Nephron progenitor cell (in vitro differentiated cells): Measurements from ENCODE around the gene C20orf204.

ENCODE experiments used
- DNase-seq: peaks from one replicate; pipeline ENCODE4 v3.0.0; 2021
- H3K27ac Mint-ChIP-seq: 2 replicates; pipeline ENCODE4 v1.8.0; 2021; ENCODE audit warnings: mild to moderate bottlenecking, moderate library complexity, mixed read lengths
- H3K27me3 Mint-ChIP-seq: 2 replicates; pipeline ENCODE4 v1.8.0; 2021; ENCODE audit warnings: mild to moderate bottlenecking, low read depth, mixed read lengths; ENCODE audit not compliant: poor library complexity
- H3K36me3 Mint-ChIP-seq: 2 replicates; pipeline ENCODE4 v1.8.0; 2021; ENCODE audit warnings: low read depth, mixed read lengths
- H3K4me1 Mint-ChIP-seq: 2 replicates; pipeline ENCODE4 v1.8.0; 2021; ENCODE audit warnings: mixed read lengths
- H3K4me3 Mint-ChIP-seq: 2 replicates; pipeline ENCODE4 v1.8.0; 2021; ENCODE audit warnings: mild to moderate bottlenecking, moderate library complexity, mixed read lengths
- H3K9me3 Mint-ChIP-seq: 2 replicates; pipeline ENCODE4 v1.8.0; 2021; ENCODE audit warnings: mild to moderate bottlenecking, moderate library complexity, mixed read lengths
- CTCF ChIP-seq: fragments of 200-600 bp; sonication (generic); IDR thresholded peaks from 2 replicates; pipeline ENCODE4 v1.5.0; 2021; ENCODE audit warnings: antibody characterized with exemption

C20orf204 gene

GRCh38 chr20:64074963-64075362 lies 39.0 kb downstream of the C20orf204 start:
- Mint-ChIP-seq H3K4me3 (no peak overlapping the region), H3K9me3 (no peaks in the 10 kb centered on the region), H3K36me3 (no peaks in the 10 kb centered on the region), H3K27me3 (no peaks in the 10 kb centered on the region), H3K4me1 (peaks cover 13% of the 10 kb centered on the region), H3K27ac (no peak overlapping the region)
- TF ChIP-seq CTCF = no peak
- no peak for DNase-seq

- Mint-ChIP-seq H3K27ac (no peak overlapping the region), H3K4me3 (no peak overlapping the region), H3K27me3 (no peaks in the 10 kb centered on the region), H3K4me1 (peaks cover 17% of the 10 kb centered on the region), H3K9me3 (no peaks in the 10 kb centered on the region), H3K36me3 (no peaks in the 10 kb centered on the region)
- no peak for TF ChIP-seq CTCF
- no peak for DNase-seq
Observed at GRCh38 chr20:64075556-64075955, 39.6 kb downstream of the C20orf204 start.

- H3K9me3 Mint-ChIP-seq = no peaks in the 10 kb centered on the region
- peaks cover 7% of the 10 kb centered on the region for H3K27me3 Mint-ChIP-seq
- DNase-seq = no peak
- H3K4me3 Mint-ChIP-seq = no peak overlapping the region
- no peaks in the 10 kb centered on the region for H3K36me3 Mint-ChIP-seq
- no peak for TF ChIP-seq CTCF
- no peak overlapping the region for H3K27ac Mint-ChIP-seq
- peaks cover 21% of the 10 kb centered on the region for H3K4me1 Mint-ChIP-seq
Observed at GRCh38 chr20:64076061-64076997, 40.3 kb downstream of the C20orf204 start.

- H3K9me3 Mint-ChIP-seq = no peaks in the 10 kb centered on the region
- H3K36me3 Mint-ChIP-seq = no peaks in the 10 kb centered on the region
- H3K27ac Mint-ChIP-seq = no peak overlapping the region
Observed at GRCh38 chr20:64077094-64077493, 41.1 kb downstream of the C20orf204 start.

GRCh38 chr20:64077541-64077875 lies 41.5 kb downstream of the C20orf204 start:
- H3K4me1 Mint-ChIP-seq = peaks cover 31% of the 10 kb centered on the region
- H3K27ac Mint-ChIP-seq = no peak overlapping the region
- H3K4me3 Mint-ChIP-seq = no peak overlapping the region
- no peak for DNase-seq
- H3K36me3 Mint-ChIP-seq = no peaks in the 10 kb centered on the region
- no peak for TF ChIP-seq CTCF
- H3K27me3 Mint-ChIP-seq = peaks cover 19% of the 10 kb centered on the region
- no peaks in the 10 kb centered on the region for H3K9me3 Mint-ChIP-seq

More at GRCh38 chr20:64077094-64077493, 41.1 kb downstream of the C20orf204 start:
- DNase-seq = no peak
- Mint-ChIP-seq H3K4me3 (no peak overlapping the region), H3K4me1 (peaks cover 27% of the 10 kb centered on the region), H3K27me3 (peaks cover 15% of the 10 kb centered on the region)
- TF ChIP-seq CTCF = no peak
